Activated CD4-positive, alpha-beta T cell treated with anti-CD3 and anti-CD28 coated beads for 48 hours (primary cell): ENCODE results near the gene SLC36A3.
"Not testable (repeated sequence)": the region's sequence is repeated elsewhere in the genome, so short reads cannot be mapped to it uniquely, and the experiment has no call there.

Experiments
- DNase-seq: peaks from one replicate; pipeline ENCODE4 v3.0.0-alpha.2; 2020

SLC36A3 gene

DNA sequence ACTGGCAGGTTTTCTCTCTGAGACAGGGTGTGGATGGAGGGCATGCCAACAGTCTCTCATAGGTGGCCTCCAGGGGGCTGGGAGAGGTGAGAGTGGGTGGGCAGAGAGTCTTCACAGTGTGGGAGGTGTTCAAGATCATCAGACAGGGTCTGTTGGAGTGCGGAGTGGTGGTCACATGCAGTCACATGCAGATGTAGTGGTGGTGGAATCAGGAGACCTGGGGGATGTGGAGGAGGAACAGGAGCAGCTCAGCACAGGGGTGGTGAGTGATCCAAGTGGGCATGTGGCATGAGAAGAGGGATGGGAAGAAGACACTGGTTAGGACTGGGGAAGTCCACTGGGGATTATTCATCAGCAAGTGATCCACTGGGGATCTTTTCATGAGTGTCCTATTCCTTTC is 44.8 kb downstream of the SLC36A3 start:
- no peak for DNase-seq

DNA sequence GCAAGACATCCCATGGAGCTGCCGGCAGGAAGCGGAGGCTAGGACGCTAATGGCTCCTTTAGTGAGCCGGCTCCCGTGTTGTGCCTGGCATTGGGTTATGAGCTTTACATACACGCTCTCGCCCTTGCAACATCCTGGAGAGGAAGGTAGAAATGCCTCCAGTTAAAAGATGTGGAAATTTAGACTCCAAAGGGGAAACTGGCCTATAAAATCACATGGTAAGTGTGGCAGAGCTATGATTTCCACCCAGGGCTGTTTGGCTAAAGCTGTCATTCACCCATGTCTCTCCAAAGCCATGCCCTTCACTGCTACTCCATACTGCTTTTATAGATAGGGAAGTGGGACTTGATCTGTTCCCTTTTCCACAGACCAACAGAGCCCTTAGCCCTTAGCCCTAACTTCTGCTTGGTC is 45.4 kb downstream of the SLC36A3 start:
- DNase-seq, result no peak

DNA sequence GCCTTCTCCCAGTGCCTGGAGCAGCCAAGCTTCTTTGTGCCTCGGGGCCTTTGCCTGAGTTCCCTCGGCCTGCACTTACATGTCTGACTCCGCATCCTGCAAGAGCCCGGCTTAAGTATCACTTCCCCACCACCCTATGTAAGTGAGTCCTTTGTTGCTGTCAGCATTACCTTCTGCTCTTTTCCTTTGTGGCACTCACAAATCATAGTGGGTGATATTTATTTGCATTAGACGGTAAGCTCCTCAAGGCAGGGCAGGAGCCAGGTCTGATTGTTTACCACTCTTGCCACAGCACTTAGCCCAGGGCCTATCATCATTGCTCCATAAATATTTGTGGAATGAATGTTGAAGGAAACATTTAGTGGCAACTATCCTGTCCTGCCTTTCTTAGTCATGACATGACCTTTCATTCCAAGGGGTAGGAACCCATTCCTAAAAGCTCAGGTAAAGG is 45.8 kb downstream of the SLC36A3 start:
- no peak for DNase-seq

DNA sequence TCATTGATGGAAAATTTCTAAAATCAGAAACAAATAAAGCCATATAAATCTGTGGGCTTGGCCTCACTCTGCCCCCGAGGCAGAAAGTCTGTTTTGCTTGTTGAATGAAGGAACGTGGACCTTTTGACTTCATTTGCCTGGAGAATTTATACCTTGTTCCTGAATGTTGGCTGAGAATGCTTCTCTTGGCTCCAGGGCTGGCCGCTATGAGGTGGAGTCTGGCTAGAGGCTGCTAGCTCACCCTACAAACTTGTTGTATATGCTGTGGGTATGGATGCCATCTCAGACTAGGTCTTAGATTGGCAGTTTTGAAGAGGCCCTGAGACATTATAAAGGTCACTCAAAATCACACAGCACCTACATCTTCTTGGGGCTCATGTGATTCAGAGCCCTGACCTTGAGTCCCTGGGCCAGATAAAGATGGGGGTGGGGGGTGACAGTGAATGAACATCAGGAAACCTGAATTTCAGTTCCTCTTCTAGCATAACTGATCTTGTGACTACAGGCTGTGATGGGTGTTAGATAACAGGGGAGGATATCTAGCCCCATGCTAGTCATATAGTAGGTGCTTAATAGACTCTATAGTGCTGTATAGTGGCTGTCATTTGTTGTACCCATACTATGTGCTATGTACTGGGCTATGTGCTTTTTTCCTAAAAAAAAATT is 47.8 kb downstream of the SLC36A3 start:
- DNase-seq, result no peak

DNA sequence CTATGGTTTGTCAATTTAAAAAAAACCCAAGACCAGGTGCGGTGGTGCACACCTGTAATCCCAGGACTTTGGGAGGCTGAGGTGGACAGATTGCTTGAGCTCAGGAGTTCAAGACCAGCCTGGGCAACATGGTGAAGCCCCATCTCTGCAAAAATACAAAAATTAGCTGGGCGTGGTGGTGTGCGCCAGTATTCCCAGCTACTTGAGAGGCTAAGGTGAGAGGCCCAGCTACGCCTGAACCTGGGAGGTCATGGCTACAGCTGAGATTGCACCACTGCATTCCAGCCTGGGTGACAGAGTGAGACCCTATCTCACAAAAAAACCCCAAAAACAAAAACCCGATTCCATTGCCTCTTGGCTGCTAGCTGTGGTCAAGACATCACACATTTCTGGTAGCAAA is 48.6 kb downstream of the SLC36A3 start:
- DNase-seq, result not testable (repeated sequence)

DNA sequence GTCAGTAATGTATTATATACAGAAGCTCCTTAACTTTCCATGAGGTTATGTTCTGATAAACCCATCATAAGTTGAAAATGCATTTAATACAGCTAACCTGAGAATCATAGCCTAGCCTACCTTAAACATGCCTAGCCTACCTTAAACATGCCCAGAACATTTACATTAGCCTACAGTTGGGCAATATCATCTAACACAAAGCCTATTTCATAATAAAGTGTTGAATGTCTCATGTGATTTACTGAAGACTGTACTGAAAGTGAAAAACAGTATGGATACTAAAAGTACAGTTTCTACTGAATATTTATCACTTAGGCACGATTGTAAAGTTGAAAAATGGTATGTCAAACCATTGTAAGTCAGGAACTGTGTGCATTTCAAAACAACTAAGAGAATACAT is 49.0 kb downstream of the SLC36A3 start:
- no peak for DNase-seq

DNA sequence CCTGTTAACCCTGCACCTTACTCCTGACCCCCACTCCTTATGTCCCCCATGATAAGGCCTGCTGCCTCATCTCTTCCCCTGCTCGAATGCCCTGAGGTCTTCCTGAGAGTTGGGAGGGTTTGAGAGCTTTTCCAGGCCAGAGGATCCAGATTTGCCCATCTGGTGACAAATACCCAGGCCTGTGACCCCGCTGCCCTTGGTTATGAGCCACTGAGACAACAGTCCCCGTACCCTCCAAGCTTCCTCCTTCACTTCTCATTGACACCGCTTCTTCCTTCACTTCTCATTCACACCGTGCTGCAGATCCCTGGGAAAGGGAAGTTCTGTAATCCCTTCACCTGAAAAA is 50.0 kb downstream of the SLC36A3 start:
- DNase-seq, result no peak

DNA sequence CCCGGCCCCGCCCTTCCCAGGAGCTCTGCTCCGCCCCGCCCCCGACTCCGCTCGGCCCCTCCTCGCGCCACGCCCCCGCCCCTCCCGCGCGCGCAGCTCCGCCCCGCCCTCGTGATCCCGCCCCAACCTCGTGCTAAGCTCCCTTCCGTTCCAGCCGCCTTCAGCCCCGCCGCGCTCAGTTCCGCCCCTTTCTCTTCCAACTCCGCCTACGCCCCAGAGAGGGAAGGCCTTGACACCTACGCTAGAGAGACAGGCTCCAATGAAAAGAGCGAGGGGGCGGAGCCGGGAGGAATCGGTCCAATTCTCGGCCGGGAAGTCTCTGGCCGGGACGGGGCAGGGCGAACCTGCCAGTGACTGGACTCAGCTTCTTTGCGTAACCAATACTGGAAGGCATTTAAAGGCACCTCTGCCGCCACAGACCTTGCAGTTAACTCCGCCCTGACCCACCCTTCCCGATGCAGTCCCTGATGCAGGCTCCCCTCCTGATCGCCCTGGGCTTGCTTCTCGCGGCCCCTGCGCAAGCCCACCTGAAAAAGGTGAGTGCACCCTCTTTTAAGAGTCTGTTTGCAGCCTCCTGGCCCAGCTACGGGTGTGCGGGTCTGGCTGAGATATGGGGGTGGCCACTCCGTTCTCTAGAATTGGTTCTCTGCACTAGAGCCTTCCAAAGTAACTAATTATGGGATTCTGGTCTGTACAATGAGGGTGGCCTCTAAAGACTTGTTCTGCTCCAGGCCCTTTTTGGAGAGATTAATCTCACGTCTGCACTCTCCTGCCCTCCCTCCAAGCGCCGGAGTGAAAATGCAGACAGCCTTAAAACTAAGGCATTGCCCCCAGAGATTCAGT is 50.6 kb downstream of the SLC36A3 start, which contains the start of gene GM2A:
GM2A (plus strand) TSS at position 424 of the 843 bp plus-strand sequence; CDS start at position 456, 32 bp downstream.
- DNase-seq, result peak; percentile 99

DNA sequence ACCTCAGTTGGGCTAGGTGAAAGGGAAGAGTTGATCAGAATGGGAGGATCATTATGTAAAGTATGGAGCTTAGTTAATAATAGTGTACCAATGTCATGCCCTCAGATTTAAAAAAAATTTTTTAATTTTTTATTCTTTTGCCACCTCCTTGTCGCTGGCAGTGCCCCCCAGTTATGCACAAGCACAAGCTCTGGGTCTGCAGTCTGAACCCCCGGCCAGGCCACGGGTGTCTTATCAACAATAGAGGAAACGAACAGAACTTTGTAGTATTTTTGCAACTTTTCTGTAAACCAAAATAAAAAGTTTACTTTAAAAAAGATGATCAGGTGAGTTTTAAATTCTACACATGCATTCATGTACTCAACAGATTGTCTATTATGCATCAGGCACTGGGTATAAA is 51.9 kb downstream of the SLC36A3 start:
- no peak for DNase-seq

DNA sequence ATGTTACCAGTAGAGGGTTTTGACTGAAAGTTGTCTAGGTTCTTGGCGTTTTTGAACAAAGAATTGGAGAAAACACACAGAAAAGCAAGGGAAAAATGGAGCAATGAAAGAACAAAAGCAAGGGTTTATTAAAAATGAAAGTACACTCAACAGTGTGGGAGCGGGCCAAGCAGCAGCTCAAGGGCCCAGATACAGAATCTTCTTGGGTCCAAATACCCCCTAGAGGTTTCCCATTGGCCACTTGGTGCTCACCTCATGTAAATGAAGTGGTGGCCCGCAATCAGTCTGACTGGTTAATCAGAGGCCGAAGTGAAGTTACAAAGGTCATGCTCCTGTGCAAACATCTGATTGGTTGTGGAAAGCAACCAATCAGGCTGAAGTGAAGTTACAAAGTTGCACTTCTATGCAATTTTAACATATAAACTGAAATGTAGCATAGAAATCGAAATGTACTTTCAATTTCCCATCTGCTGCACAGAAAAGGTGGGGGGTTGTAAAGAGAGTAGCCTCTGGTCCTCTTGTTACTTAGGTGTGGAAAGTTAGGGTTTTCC is 52.5 kb downstream of the SLC36A3 start:
- DNase-seq, result peak; percentile 54

DNA sequence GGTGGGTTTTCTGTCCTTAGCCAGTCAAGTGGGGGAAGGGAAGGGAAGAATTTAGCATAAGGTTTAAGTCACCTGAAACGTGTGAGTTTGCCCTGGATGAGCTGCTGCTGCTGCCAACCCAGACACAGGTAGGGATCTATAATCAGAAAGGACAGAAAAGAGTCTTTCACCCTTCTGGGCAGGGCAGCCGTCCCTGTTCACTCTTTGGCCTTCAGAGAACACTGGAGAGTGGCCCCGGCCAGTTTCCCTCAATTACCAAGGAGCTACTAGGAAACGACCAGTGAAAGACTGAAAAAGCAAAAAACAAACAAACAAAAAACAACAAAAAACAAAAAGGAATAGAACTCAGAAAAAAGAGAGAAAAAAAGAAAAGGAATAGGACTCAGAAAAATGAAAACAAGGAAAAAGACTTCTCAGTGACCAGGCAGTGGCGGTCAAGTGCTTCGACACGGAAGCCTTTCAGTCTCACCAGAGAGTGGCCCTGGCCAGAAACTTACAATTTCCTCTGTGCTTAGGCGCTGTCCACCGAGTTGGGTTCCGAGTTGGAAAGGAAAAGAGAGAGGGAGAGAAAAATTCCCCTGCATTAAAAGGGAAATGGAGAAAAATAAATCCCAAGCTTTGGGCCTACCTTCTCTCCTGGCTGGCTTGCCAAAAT is 53.1 kb downstream of the SLC36A3 start:
- no peak for DNase-seq

DNA sequence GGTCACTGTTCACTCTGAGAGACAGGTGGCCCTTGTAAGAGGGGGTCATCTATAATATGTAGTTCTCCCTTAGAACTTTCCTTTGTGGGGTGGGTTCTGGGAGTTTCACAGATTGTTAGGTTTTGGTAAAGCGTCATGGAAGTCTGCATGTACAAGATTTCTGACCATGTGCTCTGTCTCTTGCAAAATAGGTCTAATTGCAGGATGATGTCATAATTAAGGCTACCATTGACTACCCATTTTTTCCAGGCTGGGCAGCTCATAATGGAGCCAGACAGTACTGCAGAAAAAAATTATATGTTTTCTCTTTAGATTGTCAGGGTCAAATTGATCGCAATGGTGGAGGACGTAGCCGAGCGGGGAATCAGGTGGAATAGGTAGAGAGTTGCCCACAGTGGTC is 54.3 kb downstream of the SLC36A3 start:
- DNase-seq, result no peak

DNA sequence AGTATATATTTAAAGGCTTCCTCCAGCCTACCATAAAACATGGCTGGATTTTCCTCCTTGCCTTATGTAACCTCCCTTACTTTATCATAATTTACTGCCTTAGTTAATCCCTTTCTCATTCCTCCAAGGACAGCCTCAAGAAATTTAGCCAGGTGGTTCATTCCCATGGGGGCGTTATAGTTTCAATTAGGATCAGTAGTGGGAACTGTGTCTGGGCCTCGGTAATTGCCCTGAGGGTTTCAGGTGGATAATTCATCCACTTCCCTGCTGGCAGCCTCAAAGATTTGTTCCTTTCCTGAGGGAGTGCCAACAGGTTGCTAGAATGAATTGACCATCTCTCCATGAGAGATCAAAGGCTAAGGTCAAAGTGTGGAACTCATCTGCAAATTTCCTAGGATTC is 54.9 kb downstream of the SLC36A3 start:
- DNase-seq, result no peak

DNA sequence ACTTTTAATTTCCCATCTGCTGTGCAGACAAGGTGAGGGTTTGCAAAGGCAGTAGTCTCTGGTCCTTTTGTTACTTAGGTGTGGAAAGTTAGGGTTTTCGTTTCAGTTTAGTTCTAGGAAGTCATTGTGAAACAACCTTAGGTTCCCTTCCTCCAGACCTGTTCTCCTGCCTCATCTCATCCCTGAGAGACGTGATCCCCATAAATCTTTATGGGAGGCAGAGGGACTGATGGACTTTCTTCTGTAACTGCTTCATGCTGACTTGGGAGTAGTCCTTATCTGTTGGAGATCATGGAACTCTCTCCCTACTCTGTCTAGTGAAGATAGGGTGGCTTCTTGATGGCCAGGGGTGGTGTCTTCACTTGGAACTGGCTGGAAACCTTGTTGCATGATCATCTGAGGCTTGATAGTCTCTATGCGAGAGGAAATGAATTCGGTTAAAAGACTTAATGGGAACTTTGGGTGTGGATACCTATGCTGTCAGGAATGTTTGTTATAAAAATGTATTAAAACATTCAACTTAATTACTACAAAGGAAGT is 57.8 kb downstream of the SLC36A3 start:
- DNase-seq, result no peak

DNA sequence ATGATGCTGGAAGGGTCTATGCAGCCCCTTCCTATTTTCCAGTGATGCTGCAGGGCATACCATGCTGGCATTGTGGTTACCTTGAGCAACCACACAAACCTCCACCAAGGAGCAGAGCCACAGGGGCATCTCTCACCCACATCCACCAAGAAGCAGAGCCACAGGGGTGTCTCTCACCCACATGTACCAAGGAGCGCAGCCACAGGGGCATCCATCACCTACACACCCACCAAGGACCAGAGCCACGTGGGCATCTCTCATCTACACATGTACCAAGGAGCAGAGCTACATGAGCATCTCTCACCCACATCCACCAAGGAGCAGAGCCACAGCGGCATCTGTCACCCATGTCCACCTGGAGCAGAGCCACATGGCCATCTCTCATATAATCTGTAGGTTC is 59.4 kb downstream of the SLC36A3 start:
- no peak for DNase-seq

DNA sequence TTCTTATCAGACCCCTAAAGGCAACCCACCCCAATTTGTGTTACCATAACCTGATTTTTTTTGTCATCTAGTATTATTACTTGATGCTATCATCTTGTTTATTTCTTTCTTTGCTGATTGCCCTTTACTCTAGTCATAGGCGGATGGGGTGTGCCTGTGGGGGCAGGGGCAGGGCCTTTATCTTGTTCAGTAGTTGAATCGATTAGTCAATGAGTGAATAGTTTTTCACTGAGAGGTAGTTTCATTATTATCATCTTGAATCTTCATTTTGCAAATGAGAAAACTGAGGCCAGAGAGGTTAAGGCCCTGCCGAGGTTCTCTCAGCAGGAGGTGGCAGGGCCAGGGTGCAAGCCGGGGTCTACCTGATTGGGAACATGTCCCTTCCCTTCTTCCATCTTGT is 60.0 kb downstream of the SLC36A3 start:
- peak; percentile 55 for DNase-seq

DNA sequence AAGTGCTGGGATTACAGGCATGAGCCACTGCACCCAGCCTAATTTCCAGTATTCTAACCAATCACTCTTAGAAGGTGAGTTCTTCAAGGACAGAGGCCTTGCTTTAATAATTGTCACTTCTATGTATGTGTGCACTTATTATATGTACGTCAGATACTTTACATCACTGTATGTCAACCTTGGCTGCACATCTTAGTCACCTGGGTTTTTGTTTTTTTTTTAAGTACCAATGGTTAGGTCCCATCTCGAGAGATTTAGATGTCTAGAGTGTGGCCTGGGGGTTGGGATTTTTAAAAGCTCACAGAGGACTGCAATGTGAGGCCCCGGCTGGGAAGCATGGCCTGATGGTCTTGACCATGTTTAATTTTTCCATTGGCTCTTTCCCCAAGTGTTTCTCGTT is 60.4 kb downstream of the SLC36A3 start:
- no peak for DNase-seq

DNA sequence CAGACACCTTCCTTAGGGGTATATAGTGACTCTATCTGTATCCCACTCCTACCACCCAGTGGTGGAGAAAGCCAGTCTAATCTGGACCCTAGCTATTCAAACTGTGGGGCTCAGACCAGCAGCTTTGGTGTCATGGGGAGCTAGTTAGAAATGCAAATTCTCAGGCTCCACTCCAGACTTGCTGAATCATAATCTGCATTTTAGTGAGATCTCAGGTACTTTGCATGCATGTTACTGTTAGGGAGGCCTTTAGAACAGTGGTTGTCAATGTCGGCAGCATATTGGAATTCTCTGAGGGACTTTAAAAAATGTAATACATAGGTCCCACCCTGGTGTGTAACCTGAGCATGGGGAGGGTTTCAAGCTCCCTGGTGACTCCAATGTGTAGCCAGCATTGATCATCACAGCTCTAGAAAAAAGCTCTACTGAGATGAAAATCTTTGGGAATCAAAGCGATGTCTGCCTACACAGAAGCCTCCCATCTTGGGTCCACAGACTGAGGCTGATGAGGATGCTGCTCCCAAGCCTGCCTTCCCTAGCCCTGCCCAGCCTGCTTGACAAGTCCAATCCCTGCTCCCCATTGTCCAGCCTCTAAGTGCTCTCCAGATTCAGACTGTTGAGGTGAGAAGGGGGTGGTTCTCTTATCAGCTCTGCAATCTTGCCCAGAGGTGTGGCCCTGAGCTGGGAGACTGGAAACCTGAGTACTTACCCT is 62.5 kb downstream of the SLC36A3 start:
- no peak for DNase-seq

DNA sequence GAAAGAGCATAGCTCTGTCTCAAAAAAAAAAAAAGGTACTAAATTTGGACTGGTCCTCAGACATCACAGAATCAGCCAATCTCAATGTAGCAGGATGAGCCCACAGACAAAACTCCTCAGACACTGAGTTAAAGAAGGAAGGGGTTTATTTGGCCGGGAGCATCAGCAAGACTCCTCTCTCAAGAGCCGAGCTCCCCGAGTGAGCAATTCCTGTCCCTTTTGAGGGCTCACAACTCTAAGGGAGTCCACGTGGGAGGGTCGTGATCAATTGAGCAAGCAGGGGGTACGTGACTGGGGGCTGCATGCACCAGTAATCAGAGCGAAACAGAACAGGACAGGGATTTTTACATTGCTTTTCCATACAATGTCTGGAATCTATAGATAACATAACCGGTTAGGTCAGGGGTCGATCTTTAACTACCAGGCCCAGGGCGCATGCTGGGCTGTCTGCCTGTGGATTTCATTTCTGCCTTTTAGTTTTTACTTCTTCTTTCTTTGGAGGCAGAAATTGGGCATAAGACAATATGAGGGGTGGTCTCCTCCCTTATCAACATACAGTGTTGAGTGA is 63.2 kb downstream of the SLC36A3 start:
- DNase-seq, result not testable (repeated sequence)

DNA sequence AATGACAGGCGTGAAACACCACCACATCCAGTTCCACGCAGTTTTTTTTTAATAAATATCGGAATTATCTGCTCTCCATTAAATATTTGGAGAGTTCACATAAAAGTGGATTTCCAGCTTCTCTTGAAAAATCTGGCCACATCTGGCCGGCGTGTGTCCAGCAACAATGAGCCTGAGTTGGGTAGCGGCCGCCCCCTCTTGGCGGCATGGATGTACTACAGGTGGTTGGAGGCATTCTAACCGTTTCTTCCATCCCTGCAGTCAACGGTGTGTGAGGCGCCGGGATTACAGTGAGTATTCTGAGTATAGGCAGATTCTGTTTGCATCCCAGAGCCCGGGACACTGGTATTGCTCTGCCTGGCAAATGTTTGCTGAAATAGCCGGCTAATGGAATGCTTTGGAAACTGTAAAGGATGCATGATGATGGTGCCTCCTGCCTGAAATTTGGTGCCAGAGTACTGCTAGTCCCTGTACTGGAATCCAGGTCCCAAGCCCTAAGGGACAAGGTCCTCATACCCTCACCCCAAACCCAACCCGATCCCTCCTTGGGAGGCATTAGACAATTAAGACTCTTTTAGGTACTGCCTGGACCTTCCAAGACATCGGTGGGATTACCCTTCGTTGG is 64.2 kb downstream of the SLC36A3 start:
- DNase-seq, result peak; percentile 75

DNA sequence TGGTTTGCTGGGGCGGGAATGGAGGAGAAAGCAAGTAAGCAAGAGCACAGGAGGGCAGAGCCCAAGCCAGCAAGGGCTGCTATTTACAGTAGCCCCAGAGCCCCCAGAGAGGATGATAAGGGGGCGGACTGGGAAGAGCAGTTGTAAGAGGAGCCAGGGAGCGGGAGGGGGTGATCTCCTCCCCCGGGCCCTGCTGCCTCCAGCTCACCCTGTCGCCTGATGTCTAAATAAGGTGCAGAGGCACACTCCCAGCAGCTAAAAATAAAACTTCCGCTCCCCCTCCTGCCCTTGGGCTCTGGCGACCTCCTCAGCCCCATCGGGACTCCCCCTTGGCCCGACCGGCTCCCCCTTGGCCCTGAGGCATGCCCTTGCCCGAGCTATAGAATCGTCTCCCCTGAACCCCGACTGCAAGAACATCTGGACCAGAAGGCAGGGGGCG is 65.2 kb downstream of the SLC36A3 start:
- DNase-seq, result no peak

DNA sequence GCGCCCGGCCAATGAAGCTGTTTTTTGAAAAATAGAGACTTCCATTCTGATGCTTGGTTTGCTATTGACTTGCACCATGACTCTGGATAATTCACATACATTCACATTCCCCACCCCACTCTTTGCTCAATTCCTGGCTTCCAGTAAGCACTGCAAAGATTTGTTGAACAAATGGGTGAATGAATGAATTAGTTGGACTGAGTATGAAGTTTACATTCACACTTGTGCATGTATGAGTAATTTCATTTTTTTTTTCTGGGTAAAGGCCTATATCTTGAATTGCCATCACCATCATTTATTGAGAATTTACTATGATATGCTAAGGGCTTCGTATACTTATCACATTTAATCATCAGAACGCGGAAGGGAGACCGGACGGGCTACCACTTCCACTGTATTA is 65.9 kb downstream of the SLC36A3 start:
- DNase-seq, result no peak
